Smooth muscle cell (in vitro differentiated cells): ENCODE measurements around the gene RTL5. TPM values are rescaled to one million over a fixed set of nuclear protein-coding genes. Genes with fewer than 3 reads are reported as not detected.

ENCODE experiments used
- DNase-seq: peaks from one replicate; lab custom pipeline; 2025; ENCODE audit not compliant: unreplicated experiment; lab: John Stamatoyannopoulos, UW
- H2AFZ ChIP-seq: fragments of 200-600 bp; sonication (generic); 2 replicates; pipeline ENCODE4 v1.6.0; 2016; ENCODE audit warnings: antibody characterized with exemption, low read depth, mild to moderate bottlenecking
- H3F3A ChIP-seq: fragments of 200-600 bp; sonication (generic); 2 replicates; pipeline ENCODE4 v1.6.0; 2017; ENCODE audit warnings: antibody characterized with exemption, low read depth
- H3K27ac ChIP-seq: fragments of 200-600 bp; sonication (generic); 2 replicates; pipeline ENCODE4 v1.5.1; 2016; ENCODE audit warnings: low read depth, mild to moderate bottlenecking
- H3K27me3 ChIP-seq: fragments of 200-600 bp; sonication (generic); 2 replicates; pipeline ENCODE4 v1.6.1; 2016; ENCODE audit warnings: low read depth, mild to moderate bottlenecking
- H3K36me3 ChIP-seq: fragments of 200-600 bp; sonication (generic); 2 replicates; pipeline ENCODE4 v1.5.1; 2016; ENCODE audit warnings: low read depth
- H3K4me1 ChIP-seq: fragments of 200-600 bp; sonication (generic); 2 replicates; pipeline ENCODE4 v1.5.1; 2016; ENCODE audit warnings: low read depth
- H3K4me2 ChIP-seq: fragments of 200-600 bp; sonication (generic); 2 replicates; pipeline ENCODE4 v1.6.0; 2016; ENCODE audit warnings: mild to moderate bottlenecking
- H3K4me3 ChIP-seq: fragments of 200-600 bp; sonication (generic); 2 replicates; pipeline ENCODE4 v1.5.1; 2016; ENCODE audit warnings: mild to moderate bottlenecking
- H3K79me2 ChIP-seq: fragments of 200-600 bp; sonication (generic); 2 replicates; pipeline ENCODE4 v1.6.0; 2016; ENCODE audit warnings: low read depth, mild to moderate bottlenecking
- H3K9ac ChIP-seq: fragments of 200-600 bp; sonication (generic); 2 replicates; pipeline ENCODE4 v1.6.0; 2016; ENCODE audit warnings: low read depth
- H3K9me3 ChIP-seq: fragments of 200-600 bp; sonication (generic); replicated peaks from 2 replicates; pipeline ENCODE4 v1.5.1; 2016; ENCODE audit warnings: low read depth
- H4K20me1 ChIP-seq: fragments of 200-600 bp; sonication (generic); 2 replicates; pipeline ENCODE4 v1.6.0; 2016; ENCODE audit warnings: low read depth
- WGBS: methylation state at CpG from one replicate; pipeline ENCODE4 v1.1.7; 2016; ENCODE audit warnings: low lambda C conversion rate; 5-methylcytosine and 5-hydroxymethylcytosine counted together
- polyA plus RNA-seq: library from polyadenylated mRNA; unstranded; fragments of >200 nt; fragmentation: Nextera tagmentation; extraction: Ambion mirVana; gene quantifications from 2 replicates; pipeline ENCODE4 v1.2.1, GENCODE V29; 2016
- total RNA-seq: library from RNA; depleted of rRNA; stranded (reverse); fragments of >200 nt; gene quantifications from 2 replicates; pipeline ENCODE4 v1.2.3, GENCODE V29; 2014
- TF ChIP-seq, protein P1 (sequence below): fragments of 200-600 bp; sonication (generic); IDR thresholded peaks from 2 replicates; pipeline ENCODE4 v1.5.1; 2017; ENCODE audit warnings: borderline replicate concordance, mild to moderate bottlenecking, antibody characterized with exemption; ENCODE audit not compliant: insufficient read depth, poor library complexity, severe bottlenecking

The RTL5 gene
- total and polyA plus RNA-seq, 2 experiments from 2014 or later = 3.1 to 3.6 TPM

DNA sequence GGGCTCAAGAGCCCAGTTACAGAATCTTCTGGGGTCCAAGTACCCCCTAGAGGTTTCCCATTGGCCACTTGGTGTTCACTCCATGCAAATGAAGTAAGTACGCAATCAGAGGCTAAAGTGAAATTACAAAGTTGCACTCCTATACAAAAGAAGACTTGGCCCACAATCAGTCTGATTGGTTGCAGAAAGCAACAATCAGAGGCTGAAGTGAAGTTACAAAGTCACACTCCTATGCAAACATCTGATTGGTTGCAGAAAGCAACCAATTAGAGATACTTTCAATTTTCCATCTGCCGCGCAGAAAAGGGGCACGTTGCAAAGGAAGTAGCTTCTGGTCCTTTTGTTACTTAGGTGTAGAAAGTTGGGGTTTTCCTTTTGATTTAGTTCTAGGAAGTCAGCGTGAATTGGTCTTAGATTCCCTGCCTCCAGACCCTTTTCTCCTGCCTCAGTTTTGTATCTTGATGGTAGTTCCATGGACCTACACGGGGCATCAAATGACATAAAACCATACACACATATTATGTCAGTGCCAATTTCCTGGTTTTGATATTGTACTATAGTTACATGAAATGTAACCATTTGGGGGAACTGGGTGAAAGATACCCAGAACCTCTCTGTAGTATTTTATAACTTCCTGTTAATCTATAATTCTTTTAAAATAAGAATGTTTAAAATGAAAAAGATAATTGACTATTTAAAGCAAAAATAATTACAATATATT, 37.5 kb upstream of the RTL5 start:
- Histone ChIP-seq H3K27me3 (no peaks in the 10 kb centered on the region), H4K20me1 (no peaks in the 10 kb centered on the region), H3K79me2 (no peaks in the 10 kb centered on the region), H3K36me3 (no peaks in the 10 kb centered on the region), H3F3A (no peaks in the 10 kb centered on the region), H3K27ac (no peak overlapping the region), H3K4me2 (no peak overlapping the region), H3K9me3 (no peaks in the 10 kb centered on the region), H3K4me1 (no peaks in the 10 kb centered on the region), H3K4me3 (no peak overlapping the region), H3K9ac (no peak overlapping the region), H2AFZ (no peak overlapping the region)
- no peak for DNase-seq
- TF ChIP-seq, protein P1, sequence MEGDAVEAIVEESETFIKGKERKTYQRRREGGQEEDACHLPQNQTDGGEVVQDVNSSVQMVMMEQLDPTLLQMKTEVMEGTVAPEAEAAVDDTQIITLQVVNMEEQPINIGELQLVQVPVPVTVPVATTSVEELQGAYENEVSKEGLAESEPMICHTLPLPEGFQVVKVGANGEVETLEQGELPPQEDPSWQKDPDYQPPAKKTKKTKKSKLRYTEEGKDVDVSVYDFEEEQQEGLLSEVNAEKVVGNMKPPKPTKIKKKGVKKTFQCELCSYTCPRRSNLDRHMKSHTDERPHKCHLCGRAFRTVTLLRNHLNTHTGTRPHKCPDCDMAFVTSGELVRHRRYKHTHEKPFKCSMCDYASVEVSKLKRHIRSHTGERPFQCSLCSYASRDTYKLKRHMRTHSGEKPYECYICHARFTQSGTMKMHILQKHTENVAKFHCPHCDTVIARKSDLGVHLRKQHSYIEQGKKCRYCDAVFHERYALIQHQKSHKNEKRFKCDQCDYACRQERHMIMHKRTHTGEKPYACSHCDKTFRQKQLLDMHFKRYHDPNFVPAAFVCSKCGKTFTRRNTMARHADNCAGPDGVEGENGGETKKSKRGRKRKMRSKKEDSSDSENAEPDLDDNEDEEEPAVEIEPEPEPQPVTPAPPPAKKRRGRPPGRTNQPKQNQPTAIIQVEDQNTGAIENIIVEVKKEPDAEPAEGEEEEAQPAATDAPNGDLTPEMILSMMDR = no peak
- 78% methylated on average over 6 of the region's 6 CpGs for WGBS

DNA sequence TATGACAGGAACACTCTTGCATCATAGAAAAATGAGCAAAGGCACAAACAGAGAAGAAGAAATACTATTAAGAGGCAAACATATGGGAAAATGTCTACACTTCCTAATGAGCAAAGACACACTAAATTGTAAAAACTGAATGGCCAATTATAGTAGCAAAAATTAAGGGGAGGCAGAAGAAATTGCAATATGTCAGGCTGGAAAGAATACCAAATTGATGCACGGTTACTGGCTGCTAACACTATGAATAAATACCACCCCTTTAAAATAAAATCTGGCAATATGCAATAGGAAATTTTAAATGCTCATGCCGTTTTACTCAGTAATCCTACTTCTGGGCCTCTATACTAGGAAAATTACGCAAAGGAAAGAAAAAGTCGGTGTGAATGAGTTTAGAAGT, 33.8 kb upstream of the RTL5 start:
- Histone ChIP-seq H3K27ac (no peak overlapping the region), H3K4me2 (no peak overlapping the region), H4K20me1 (no peaks in the 10 kb centered on the region), H3K79me2 (no peaks in the 10 kb centered on the region), H3K9ac (no peak overlapping the region), H3K27me3 (no peaks in the 10 kb centered on the region), H3K4me1 (no peaks in the 10 kb centered on the region), H3K4me3 (no peak overlapping the region), H3K9me3 (no peaks in the 10 kb centered on the region), H3F3A (no peaks in the 10 kb centered on the region), H2AFZ (no peak overlapping the region), H3K36me3 (no peaks in the 10 kb centered on the region)
- 76% methylated on average over 4 of the region's 4 CpGs for WGBS
- no peak for DNase-seq
- TF ChIP-seq, protein P1 = no peak

GRCh38 chrX:72159769-72160168, 28.1 kb upstream of the RTL5 start:
- TF ChIP-seq, protein P1 = no peak
- H3K9ac ChIP-seq = no peak overlapping the region
- no peaks in the 10 kb centered on the region for H4K20me1 ChIP-seq
- H3F3A ChIP-seq = no peaks in the 10 kb centered on the region
- H3K79me2 ChIP-seq = no peaks in the 10 kb centered on the region
- H3K4me3 ChIP-seq = no peak overlapping the region
- no peaks in the 10 kb centered on the region for H3K27me3 ChIP-seq
- no peaks in the 10 kb centered on the region for H3K36me3 ChIP-seq
- WGBS = 77% methylated on average over 10 of the region's 10 CpGs
- no peaks in the 10 kb centered on the region for H3K4me1 ChIP-seq
- no peak overlapping the region for H3K27ac ChIP-seq
- no peak overlapping the region for H3K4me2 ChIP-seq
- no peak for DNase-seq
- no peaks in the 10 kb centered on the region for H3K9me3 ChIP-seq
- no peak overlapping the region for H2AFZ ChIP-seq

DNA sequence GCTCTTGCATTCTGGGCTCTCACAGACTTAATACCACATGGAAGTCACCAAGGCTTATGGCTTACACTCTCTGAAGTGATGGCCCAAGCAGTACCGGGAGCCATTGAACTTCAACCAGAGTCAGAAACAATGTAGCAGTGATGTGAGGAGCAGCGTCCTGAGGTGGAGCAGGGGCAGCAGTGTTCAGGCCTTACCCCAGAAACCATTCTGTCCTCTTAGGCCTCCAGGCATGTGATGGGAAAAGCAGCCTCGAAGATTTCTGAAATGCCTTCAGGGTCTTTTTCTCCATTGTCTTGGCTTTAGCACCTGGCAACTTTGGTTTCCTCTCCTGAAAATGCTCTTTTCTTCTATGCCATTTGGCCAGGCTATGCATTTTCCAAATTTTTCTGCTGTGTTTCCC, 27.1 kb upstream of the RTL5 start:
- no peak overlapping the region for H3K4me2 ChIP-seq
- no peaks in the 10 kb centered on the region for H3K4me1 ChIP-seq
- WGBS = 65% methylated on average over 3 of the region's 3 CpGs
- no peaks in the 10 kb centered on the region for H3K9me3 ChIP-seq
- H4K20me1 ChIP-seq = no peaks in the 10 kb centered on the region
- H3K9ac ChIP-seq = no peak overlapping the region
- TF ChIP-seq, protein P1 = no peak
- H3K79me2 ChIP-seq = no peaks in the 10 kb centered on the region
- H3K27me3 ChIP-seq = no peaks in the 10 kb centered on the region
- no peak for DNase-seq
- H3K4me3 ChIP-seq = no peak overlapping the region
- H2AFZ ChIP-seq = no peak overlapping the region
- no peaks in the 10 kb centered on the region for H3F3A ChIP-seq
- H3K27ac ChIP-seq = no peak overlapping the region
- H3K36me3 ChIP-seq = no peaks in the 10 kb centered on the region
